Heart left ventricle (tissue), 13 donors: ENCODE data around the gene WIPI1.

Source experiments
- POLR2A ChIP-seq, 2 donors: fragments of 450-650 bp; IDR thresholded peaks; one replicate each; pipeline ENCODE4 v1.6.1; 2017; ENCODE audit warnings: antibody characterized with exemption in 2 of 2, mild to moderate bottlenecking in 2 of 2, moderate library complexity in 2 of 2
- TF ChIP-seq, protein P1 (sequence below), 12 donors: fragments of 200-600 bp; sonication (generic) in 4 of 12; IDR thresholded peaks; one replicate each; pipeline versions ENCODE4 v1.5.0 to v1.8.0; 2018 to 2022; ENCODE audit warnings: antibody characterized with exemption in 12 of 12, mild to moderate bottlenecking in 5 of 12
- donor health status: ischemic (EF 13 %, LVEDD 7.1; RV severe dilation, severe dysfunction).
- donor health status: DM: no; HTN: yes; CAD: no.
- donor health status: DM: no; HTN: no; CAD: no.
- donor health status: ischemic (EF 25% LVEDD 6.9; RV normal size, moderate dysfunction).
- donor health status: ischemic (EF 25% LVEDD 5.7; RV mildly dilated, moderate dysfunction).
- donor health status: ischemic (EF 35%, LVEDD 5.7; RV mildly dilated, moderate dysfunction).
- donor health status: nonischemic (EF 11% LVEDD 7.7; RV severe dilation, severe dysfunction).
- donor health status: DM: yes; HTN: yes; CAD: no.
- donor health status: PGD.
- donor health status: ischemic (EF 29% LVEDD 5.4; RV normal size, mild dysfunction).
- donor health status: nonischemic (EF 23%, LVEDD 6.1; RV moderate dilation, normal function).

DNA sequence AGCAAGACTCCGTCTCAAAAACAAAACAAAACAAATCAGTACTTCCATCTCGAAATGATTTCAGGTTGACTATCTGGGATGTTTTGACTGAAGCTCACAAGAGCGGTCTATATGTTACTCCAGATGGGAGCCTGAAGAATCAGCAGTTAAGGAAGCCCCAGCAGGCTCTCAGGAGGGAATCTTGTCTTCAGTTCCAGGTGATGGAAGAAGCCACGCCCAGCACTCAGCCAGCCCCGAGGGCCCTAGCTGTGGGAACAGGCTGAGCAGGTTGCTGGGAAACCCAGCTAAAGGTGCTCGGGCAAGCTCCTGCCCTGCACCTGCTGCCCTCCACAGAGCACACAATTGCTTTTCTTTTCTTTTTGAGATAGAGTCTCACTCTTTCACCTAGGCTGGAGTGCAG, 32.4 kb downstream of the WIPI1 start:
- TF ChIP-seq, protein P1, sequence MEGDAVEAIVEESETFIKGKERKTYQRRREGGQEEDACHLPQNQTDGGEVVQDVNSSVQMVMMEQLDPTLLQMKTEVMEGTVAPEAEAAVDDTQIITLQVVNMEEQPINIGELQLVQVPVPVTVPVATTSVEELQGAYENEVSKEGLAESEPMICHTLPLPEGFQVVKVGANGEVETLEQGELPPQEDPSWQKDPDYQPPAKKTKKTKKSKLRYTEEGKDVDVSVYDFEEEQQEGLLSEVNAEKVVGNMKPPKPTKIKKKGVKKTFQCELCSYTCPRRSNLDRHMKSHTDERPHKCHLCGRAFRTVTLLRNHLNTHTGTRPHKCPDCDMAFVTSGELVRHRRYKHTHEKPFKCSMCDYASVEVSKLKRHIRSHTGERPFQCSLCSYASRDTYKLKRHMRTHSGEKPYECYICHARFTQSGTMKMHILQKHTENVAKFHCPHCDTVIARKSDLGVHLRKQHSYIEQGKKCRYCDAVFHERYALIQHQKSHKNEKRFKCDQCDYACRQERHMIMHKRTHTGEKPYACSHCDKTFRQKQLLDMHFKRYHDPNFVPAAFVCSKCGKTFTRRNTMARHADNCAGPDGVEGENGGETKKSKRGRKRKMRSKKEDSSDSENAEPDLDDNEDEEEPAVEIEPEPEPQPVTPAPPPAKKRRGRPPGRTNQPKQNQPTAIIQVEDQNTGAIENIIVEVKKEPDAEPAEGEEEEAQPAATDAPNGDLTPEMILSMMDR (IDR thresholded peaks at IDR 0.05): no peak
- no peak for TF ChIP-seq POLR2A (IDR thresholded peaks at IDR 0.05)
